ENCODE data around the gene A1BG.

DNA sequence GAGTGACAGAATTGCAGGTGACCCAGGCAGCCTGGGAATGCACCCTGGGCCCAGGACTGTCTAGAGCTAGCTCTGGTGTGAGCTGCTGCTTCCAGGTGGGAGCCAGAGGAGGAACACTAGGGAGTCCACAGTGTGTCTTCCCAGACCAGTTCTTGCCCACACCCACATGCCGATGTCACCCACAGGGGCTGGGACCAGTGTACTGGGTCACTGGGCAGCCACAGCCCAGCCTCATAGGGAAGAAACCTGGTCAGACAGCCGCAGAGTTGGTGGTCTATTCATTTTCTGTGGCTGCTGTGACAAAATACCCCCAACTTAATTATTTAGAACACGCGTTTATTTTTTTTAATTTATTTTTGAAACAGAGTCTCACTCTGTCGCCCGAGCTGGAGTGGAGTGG lies 45.3 kb upstream of the A1BG start:
- TF ChIP-seq ZSCAN30 (tag by site-specific recombination; IDR thresholded peaks at IDR 0.05), result no peak
- TF ChIP-seq ZNF707 (tag by site-specific recombination; IDR thresholded peaks at IDR 0.05), result no peak
- TF ChIP-seq, protein P1, sequence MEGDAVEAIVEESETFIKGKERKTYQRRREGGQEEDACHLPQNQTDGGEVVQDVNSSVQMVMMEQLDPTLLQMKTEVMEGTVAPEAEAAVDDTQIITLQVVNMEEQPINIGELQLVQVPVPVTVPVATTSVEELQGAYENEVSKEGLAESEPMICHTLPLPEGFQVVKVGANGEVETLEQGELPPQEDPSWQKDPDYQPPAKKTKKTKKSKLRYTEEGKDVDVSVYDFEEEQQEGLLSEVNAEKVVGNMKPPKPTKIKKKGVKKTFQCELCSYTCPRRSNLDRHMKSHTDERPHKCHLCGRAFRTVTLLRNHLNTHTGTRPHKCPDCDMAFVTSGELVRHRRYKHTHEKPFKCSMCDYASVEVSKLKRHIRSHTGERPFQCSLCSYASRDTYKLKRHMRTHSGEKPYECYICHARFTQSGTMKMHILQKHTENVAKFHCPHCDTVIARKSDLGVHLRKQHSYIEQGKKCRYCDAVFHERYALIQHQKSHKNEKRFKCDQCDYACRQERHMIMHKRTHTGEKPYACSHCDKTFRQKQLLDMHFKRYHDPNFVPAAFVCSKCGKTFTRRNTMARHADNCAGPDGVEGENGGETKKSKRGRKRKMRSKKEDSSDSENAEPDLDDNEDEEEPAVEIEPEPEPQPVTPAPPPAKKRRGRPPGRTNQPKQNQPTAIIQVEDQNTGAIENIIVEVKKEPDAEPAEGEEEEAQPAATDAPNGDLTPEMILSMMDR (tag by site-specific recombination; IDR thresholded peaks at IDR 0.05), result no peak
- no peak for TF ChIP-seq YY1 (tag by site-specific recombination; IDR thresholded peaks at IDR 0.05)
- TF ChIP-seq SP2 (tag by site-specific recombination; IDR thresholded peaks at IDR 0.05), result no peak

Measured in HEK293 (cell line).